Liver (tissue), 3 donors: ENCODE results near the gene SC5D.

ENCODE experiments used
- CTCF ChIP-seq: fragments of 150-350 bp; IDR thresholded peaks from 2 replicates; pipeline ENCODE4 v1.5.1; 2017; ENCODE audit warnings: improper control_type of control experiment, low read depth, low read length; ENCODE audit not compliant: missing input control
- FOXA1 ChIP-seq: IDR thresholded peaks from 2 replicates; pipeline ENCODE4 v1.6.1; 2016; ENCODE audit warnings: antibody characterized with exemption
- JUND ChIP-seq, 2 donors: IDR thresholded peaks; 2 replicates each; pipeline ENCODE4 v1.6.1; 2016; ENCODE audit warnings: antibody characterized with exemption in 2 of 2
- RAD21 ChIP-seq, 2 donors: IDR thresholded peaks; 2 replicates each; pipeline ENCODE4 v1.6.1; 2016; ENCODE audit warnings: antibody characterized with exemption in 2 of 2, mild to moderate bottlenecking in 2 of 2
- SP1 ChIP-seq: IDR thresholded peaks from 2 replicates; pipeline ENCODE4 v1.6.1; 2018; ENCODE audit warnings: antibody characterized with exemption, mild to moderate bottlenecking
- TAF1 ChIP-seq: conservative IDR thresholded peaks from 2 replicates; pipeline ENCODE4 v1.6.1; 2016; ENCODE audit warnings: antibody characterized with exemption, mild to moderate bottlenecking
- TF ChIP-seq, protein P1 (sequence below): IDR thresholded peaks from 2 replicates; pipeline ENCODE4 v1.6.1; 2016; ENCODE audit warnings: antibody characterized with exemption
- TF ChIP-seq, protein P2 (sequence below): IDR thresholded peaks from 2 replicates; pipeline ENCODE4 v1.6.1; 2016; ENCODE audit warnings: antibody characterized with exemption
- donor health status: healthy.
- donor health status: healthy.

DNA sequence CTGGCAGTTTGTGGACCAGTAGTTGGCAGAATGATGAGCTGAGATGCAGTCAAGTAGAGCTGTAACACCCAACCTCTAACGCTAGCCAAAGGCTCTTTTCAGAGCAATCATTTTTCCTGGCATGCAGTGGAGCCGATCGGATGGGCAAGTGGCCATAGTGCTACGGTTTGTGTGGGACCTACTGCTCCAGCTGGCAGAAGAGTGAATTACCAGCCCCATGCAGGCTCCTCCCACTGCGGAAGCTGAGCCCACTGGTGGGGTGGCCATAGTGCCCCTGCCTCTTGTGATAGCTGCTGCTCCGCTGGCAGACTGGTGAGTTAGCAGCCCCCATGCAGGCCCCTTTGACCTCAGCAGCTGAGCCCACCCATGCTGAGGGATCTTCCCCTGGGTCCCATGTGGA is 27.0 kb upstream of the SC5D start:
- TF ChIP-seq CTCF: no peak
- no peak for TF ChIP-seq FOXA1
- TF ChIP-seq RAD21 (IDR thresholded peaks at IDR 0.05): no peak
- TF ChIP-seq, protein P1, sequence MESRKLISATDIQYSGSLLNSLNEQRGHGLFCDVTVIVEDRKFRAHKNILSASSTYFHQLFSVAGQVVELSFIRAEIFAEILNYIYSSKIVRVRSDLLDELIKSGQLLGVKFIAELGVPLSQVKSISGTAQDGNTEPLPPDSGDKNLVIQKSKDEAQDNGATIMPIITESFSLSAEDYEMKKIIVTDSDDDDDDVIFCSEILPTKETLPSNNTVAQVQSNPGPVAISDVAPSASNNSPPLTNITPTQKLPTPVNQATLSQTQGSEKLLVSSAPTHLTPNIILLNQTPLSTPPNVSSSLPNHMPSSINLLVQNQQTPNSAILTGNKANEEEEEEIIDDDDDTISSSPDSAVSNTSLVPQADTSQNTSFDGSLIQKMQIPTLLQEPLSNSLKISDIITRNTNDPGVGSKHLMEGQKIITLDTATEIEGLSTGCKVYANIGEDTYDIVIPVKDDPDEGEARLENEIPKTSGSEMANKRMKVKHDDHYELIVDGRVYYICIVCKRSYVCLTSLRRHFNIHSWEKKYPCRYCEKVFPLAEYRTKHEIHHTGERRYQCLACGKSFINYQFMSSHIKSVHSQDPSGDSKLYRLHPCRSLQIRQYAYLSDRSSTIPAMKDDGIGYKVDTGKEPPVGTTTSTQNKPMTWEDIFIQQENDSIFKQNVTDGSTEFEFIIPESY: no peak
- TF ChIP-seq JUND (IDR thresholded peaks at IDR 0.05): no peak
- TF ChIP-seq, protein P2, sequence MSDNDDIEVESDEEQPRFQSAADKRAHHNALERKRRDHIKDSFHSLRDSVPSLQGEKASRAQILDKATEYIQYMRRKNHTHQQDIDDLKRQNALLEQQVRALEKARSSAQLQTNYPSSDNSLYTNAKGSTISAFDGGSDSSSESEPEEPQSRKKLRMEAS: no peak
- no peak for TF ChIP-seq SP1
- TF ChIP-seq TAF1: no peak
